Activated CD4-positive, CD25-positive, alpha-beta regulatory T cell treated with anti-CD3 and anti-CD28 coated beads, Interleukin-2, amount 50 U/mL, for 72 hours (primary cell): ENCODE measurements around the gene NECTIN2.
"Not testable (repeated sequence)": the region's sequence is repeated elsewhere in the genome, so short reads cannot be mapped to it uniquely, and the experiment has no call there.

Source experiments
- DNase-seq: peaks from one replicate; pipeline ENCODE4 v3.0.0; 2021

The NECTIN2 gene

GRCh38 chr19:44855606-44856005, 9.5 kb downstream of the NECTIN2 start:
- no peak for DNase-seq

DNA sequence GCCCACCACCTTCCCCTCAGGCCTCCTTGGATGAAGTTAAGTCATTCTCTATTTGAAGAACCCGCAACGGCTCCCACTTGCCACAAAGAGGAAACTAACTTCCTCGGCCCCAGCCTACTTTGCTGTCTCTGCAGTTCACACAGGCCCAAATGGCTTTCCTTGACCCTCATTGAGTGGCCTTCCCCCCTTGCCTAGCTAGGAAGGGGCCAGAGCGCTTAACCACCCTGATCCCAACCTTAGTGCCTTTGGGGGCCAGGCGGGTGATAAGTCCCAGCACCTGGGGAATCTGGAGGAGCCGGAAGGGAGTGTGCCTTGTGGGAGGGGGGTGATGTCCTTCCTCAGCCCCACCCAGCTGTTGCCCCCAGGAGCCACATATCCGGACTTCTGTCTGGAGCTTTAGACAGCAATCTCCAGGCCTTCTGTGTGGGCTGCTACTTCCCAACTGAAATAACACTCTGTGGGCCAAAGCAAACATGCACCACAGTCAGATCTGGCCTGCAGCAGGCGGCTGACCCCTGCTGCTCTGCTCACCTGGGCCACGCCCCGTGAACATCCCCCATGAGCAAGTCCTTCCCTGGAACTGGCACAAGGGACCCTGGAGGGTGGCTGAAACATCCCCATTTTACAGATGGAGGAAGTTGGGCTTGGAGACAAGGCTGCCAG, 10.5 kb downstream of the NECTIN2 start:
- DNase-seq: no peak

DNA sequence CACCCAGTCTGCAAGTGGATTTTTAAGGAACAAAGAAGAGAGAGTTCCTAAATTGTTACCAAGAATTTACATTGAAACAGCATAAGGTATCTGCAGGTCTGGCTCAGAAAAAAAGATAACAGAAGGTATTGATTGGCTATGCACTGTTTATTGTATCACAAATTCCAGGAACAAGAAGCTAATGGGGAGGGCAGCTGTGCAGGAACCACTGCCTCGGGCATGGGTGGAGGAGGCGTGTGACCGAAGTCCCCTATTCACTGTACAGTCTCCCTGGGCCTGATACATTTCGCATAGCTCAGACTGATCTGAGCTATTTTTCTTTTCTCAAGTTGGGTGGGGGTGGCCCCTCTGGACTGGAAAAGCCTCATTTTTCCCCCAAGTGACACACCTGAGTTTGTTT, 11.7 kb downstream of the NECTIN2 start:
- DNase-seq: no peak

- DNase-seq: not testable (repeated sequence)
These were observed 15.5 kb downstream of the NECTIN2 start for GRCh38 chr19:44861576-44861975.

DNA sequence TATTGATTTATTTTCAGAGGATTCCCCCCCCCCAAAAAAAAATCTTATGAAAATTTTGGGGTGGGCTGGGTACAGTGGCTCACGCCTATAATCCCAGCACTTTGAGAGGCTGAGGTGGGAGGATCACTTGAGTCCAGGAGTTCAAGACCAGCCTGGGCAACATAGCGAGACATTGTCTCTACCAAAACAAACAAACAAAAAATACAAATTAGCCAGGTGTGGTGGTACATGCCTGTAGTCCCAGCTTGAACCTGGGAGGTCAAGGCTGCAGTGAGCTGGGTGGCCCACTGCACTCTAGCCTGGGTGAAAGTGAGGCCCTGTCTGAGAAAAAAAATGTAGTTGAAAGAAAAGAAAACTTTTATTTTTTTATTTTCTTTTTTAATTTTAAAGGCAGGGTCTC, 17.9 kb downstream of the NECTIN2 start:
- DNase-seq: no peak

DNA sequence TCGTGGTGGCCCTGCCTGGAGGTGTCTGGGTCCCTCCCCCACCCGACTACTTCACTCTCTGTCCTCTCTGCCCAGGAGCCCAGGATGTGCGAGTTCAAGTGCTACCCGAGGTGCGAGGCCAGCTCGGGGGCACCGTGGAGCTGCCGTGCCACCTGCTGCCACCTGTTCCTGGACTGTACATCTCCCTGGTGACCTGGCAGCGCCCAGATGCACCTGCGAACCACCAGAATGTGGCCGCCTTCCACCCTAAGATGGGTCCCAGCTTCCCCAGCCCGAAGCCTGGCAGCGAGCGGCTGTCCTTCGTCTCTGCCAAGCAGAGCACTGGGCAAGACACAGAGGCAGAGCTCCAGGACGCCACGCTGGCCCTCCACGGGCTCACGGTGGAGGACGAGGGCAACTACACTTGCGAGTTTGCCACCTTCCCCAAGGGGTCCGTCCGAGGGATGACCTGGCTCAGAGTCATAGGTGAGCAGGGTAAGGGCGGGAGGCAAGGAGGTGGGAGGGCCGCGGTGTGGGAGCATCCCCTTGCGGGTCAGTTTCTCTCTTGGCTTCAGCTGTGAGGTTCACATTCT, 19.2 kb downstream of the NECTIN2 start:
- no peak for DNase-seq

- DNase-seq: no peak
These were observed 20.6 kb downstream of the NECTIN2 start for GRCh38 chr19:44866664-44867063.

DNA sequence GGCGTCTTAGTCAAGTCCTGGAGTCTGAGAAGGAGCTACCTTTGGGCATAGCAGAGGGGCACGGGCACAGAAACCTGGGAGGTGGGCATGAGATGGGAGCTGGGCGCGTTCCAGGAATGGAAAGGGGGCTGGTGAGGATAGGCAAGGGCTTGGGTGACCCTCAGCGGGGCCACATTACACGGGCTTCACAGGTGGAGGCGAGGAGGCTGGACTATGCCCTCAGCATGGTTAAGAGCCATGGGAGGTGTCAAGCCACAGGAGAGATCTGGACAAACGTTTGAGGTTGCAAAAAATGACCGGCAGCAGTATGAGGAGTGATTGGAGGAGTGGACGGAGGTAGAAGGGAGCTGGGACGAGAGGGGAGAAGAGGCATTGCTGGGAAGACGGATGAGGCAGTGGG, 21.5 kb downstream of the NECTIN2 start:
- no peak for DNase-seq

DNA sequence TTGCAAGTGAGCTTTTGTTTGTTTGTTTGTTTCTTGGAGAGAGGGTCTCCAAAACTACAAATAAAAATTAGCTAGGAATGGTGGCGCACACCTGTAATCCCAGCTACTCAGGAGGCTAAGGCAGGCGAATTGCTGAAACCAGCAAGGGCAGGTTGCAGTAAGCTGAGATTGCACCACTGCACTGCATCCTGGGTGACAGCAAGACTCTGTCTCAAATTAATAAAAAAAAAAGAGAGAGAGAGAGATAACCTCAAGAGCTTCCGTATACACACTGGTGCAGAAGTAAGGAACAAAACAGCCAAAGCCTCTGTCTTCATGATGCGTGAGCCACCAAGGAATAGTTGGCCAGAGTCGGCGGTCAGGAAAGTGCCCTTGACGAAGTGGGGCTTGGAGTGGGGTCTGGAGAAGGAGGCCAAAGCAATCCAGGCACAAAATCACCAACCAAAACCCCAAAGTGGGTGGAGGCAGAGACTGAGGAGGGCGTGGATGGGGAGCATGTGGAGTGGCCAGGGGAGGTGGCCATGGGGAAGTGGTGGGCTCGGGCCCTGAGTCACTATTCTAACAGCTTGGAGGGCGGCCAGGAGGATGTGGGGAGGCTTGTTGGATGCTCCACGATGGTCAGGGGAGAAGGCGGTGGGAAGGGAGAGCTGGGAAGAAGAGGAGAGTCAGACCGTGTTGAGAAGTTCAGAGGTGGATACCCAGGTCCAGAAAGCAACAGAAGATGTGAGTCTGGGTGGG, 23.8 kb downstream of the NECTIN2 start:
- DNase-seq: no peak

- no peak for DNase-seq
These were observed 25.7 kb downstream of the NECTIN2 start for GRCh38 chr19:44871809-44872208.

- DNase-seq: no peak
These were observed 26.6 kb downstream of the NECTIN2 start for GRCh38 chr19:44872661-44873060.

- no peak for DNase-seq
These were observed 28.2 kb downstream of the NECTIN2 start for GRCh38 chr19:44874317-44874716.

- DNase-seq: no peak
These were observed 29.8 kb downstream of the NECTIN2 start for GRCh38 chr19:44875666-44876451.

GRCh38 chr19:44876930-44877535, 30.9 kb downstream of the NECTIN2 start:
- no peak for DNase-seq

GRCh38 chr19:44878120-44878865, 32.2 kb downstream of the NECTIN2 start:
- no peak for DNase-seq

DNA sequence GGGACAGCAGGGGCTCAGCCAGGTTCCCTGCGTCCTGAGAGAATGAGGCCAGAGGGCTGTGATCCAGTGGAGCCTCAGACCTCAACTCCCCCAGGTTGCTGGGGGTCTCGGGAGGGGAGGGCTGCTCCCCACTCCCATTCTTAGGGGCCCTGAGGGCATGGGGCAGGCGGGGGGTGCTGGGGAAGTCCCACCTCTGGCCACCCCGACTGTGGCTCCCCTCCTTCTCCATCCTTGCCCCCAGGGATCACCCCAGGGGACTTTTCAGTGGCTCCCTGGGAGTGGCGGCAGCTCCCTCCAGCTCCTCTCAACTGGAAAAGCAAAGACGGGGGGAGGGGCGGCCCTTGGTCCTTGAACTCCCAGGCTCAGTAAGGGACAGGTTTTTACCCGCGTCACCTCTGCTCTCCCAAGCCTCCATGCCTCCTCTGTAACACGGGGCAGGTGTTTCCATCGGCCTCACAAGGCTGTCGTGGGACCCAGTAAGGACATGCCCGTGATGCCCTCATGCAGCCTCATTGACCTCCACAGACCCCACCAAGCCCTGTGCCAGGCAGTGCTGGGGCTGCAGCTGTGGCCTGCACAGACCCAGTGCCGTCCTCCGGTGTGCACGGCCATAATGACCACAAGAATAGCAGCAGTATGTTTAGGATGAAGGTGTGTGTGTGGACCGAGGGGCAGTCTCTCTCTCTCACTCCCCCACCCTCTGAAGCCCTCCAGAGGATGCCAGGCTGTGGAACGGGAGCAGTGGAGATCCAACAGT, 33.4 kb downstream of the NECTIN2 start:
- no peak for DNase-seq

GRCh38 chr19:44882063-44882462, 36.0 kb downstream of the NECTIN2 start:
- DNase-seq: no peak

- DNase-seq: not testable (repeated sequence)
These were observed 36.7 kb downstream of the NECTIN2 start for GRCh38 chr19:44882619-44883397.

DNA sequence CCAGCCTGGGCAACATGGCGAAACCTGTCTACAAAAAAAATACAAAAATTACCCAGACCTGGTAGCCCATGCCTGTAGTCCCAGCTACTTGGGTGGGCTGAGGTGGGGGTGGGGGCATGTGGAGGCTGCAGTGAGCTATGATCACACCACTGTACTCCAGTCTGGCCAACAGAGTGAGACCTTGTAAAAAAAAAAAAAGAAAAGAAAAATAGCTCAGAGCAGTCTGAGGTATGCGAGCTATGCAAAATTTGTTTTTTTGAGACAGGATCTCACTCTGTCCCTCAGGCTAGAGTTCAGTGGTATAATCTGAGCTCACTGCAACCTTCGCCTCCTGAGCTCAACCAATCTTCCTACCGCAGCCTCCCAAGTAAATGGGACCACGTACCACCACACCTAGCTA, 37.8 kb downstream of the NECTIN2 start:
- no peak for DNase-seq

- DNase-seq: no peak
These were observed 38.5 kb downstream of the NECTIN2 start for GRCh38 chr19:44884566-44884965.

GRCh38 chr19:44886141-44886540, 40.0 kb downstream of the NECTIN2 start:
- DNase-seq: no peak
